BJ (cell line): Measurements from ENCODE around the gene MFAP4. TPM values are rescaled to one million over a fixed set of nuclear protein-coding genes. Genes with fewer than 3 reads are reported as not detected.

Source experiments
- CTCF ChIA-PET: fragments of 350-600 bp; formaldehyde crosslinking; extraction: SDS; loops from one replicate; lab custom pipeline; 2021; ENCODE audit warnings: antibody characterized with exemption, inconsistent platforms; lab: Yijun Ruan, JAX
- POLR2A ChIA-PET: fragments of 300-600 bp; sonication (Branson Sonifier 250); formaldehyde crosslinking; extraction: SDS; loops from one replicate; lab custom pipeline; 2021; ENCODE audit warnings: antibody characterized with exemption; lab: Charles Lee
- DNase-seq: peaks from one replicate; pipeline ENCODE4 v3.0.0-alpha.2; 2011; ENCODE audit warnings: low read depth
- H3K27me3 ChIP-seq: 2 replicates; pipeline ENCODE4 v1.6.0; 2011; ENCODE audit warnings: low read length; ENCODE audit not compliant: control insufficient read depth, insufficient read depth
- H3K36me3 ChIP-seq: 2 replicates; pipeline ENCODE4 v1.5.1; 2011; ENCODE audit warnings: low read length; ENCODE audit not compliant: control insufficient read depth, insufficient read depth
- H3K4me3 ChIP-seq: 2 replicates; pipeline ENCODE4 v1.5.1; 2011; ENCODE audit warnings: low read depth, mild to moderate bottlenecking, control low read depth, low read length
- CTCF ChIP-seq: IDR thresholded peaks from 2 replicates; pipeline ENCODE4 v1.5.1; 2011; ENCODE audit warnings: low read depth, mild to moderate bottlenecking, control low read depth, inconsistent platforms, low read length, moderate library complexity; ENCODE audit not compliant: insufficient read depth
- polyA plus RNA-seq: library from polyadenylated mRNA; depleted of rRNA; stranded (reverse); fragments of >200 nt; gene quantifications from 2 replicates; pipeline ENCODE4 v1.2.3, GENCODE V29; 2011

The MFAP4 gene
- polyA plus RNA-seq, 1 experiment: 86.8 TPM

- H3K36me3 ChIP-seq: peaks cover 33% of the 10 kb centered on the region
- DNase-seq: no peak
- TF ChIP-seq CTCF: no peak
- H3K27me3 ChIP-seq: no peaks in the 10 kb centered on the region
- ChIA-PET CTCF (interaction anchor here (0.6 to 10.2 kb wide), 5 partner anchors 11 to 62 kb away, joined by 3 to 78 read pairs (median 6); partner anchors contain the start of gene RNF112), POLR2A (no interaction called here)
- H3K4me3 ChIP-seq: no peak overlapping the region; the same call in 1 of the 2 replicates
Measured at GRCh38 chr17:19385521-19385983, 1.4 kb downstream of the MFAP4 start.

- ChIA-PET POLR2A (no interaction called here), CTCF (interaction anchor here (1.5 to 10.2 kb wide), 4 partner anchors 10 to 63 kb away, joined by 4 to 78 read pairs (median 7); partner anchors contain the start of gene RNF112)
- TF ChIP-seq CTCF: no peak
- Histone ChIP-seq H3K4me3 (no peak overlapping the region), H3K27me3 (no peaks in the 10 kb centered on the region), H3K36me3 (peaks cover 38% of the 10 kb centered on the region)
- DNase-seq: peak; percentile 64
Measured at GRCh38 chr17:19384723-19385391, 2.1 kb downstream of the MFAP4 start.

- TF ChIP-seq CTCF: no peak
- Histone ChIP-seq H3K36me3 (peaks cover 40% of the 10 kb centered on the region), H3K27me3 (no peaks in the 10 kb centered on the region), H3K4me3 (no peak overlapping the region)
- POLR2A ChIA-PET: no interaction called here
- no peak for DNase-seq
- CTCF ChIA-PET: interaction anchor here (1.5 to 10.2 kb wide), 4 partner anchors 10 to 64 kb away, joined by 4 to 78 read pairs (median 7); partner anchors contain the start of gene RNF112
Measured at GRCh38 chr17:19383681-19384470, 3.1 kb downstream of the MFAP4 start.

GRCh38 chr17:19382531-19383444, 4.2 kb downstream of the MFAP4 start:
- TF ChIP-seq CTCF: no peak
- H3K27me3 ChIP-seq: no peaks in the 10 kb centered on the region
- no peak for DNase-seq
- H3K4me3 ChIP-seq: no peak overlapping the region
- H3K36me3 ChIP-seq: peaks cover 40% of the 10 kb centered on the region
- ChIA-PET CTCF (interaction anchor here (2.9 to 10.2 kb wide), 2 partner anchors 28 to 65 kb away, joined by 6 to 78 read pairs; partner anchors contain the start of gene RNF112), POLR2A (no interaction called here)
